GM12878 (cell line): ENCODE results near the gene HSD17B11. TPM values are rescaled to one million over a fixed set of nuclear protein-coding genes. Genes with fewer than 3 reads are reported as not detected.

Experiments
- ATAC-seq: fragments of 200-7000 bp; cut with Tn5 transposase; 3 replicates; pipeline ENCODE4 v1.9.1; 2020; ENCODE audit warnings: mild to moderate bottlenecking, moderate library complexity
- BruUV-seq: library from RNA; stranded (reverse); fragments of 400-500 nt; replicated peaks from 2 replicates; lab custom pipeline; 2021; lab: Mats Ljungman, UMichigan
- CTCF ChIA-PET: fragments of 300-600 bp; sonication (Branson Sonifier 250); formaldehyde crosslinking; extraction: SDS; loops from one replicate; lab custom pipeline; 2021; ENCODE audit warnings: inconsistent platforms; lab: Yijun Ruan, JAX
- POLR2A ChIA-PET: fragments of 350-600 bp; formaldehyde crosslinking; extraction: SDS; loops from one replicate; lab custom pipeline; 2021; ENCODE audit warnings: inconsistent platforms; lab: Charles Lee
- RAD21 ChIA-PET: fragments of 300-600 bp; sonication (Branson Sonifier 250); formaldehyde crosslinking; loops from one replicate; lab custom pipeline; 2023; ENCODE audit warnings: antibody characterized with exemption; ENCODE audit not compliant: unreplicated experiment; lab: Charles Lee
- SMC1A ChIA-PET: fragments of 300-600 bp; sonication (Branson Sonifier 250); formaldehyde crosslinking; loops from one replicate; lab custom pipeline; 2023; ENCODE audit not compliant: unreplicated experiment, uncharacterized antibody; lab: Charles Lee
- DNase-seq: peaks from one replicate; pipeline ENCODE4 v3.0.0-alpha.2; 2011; ENCODE audit warnings: low read depth, low spot score
- FAIRE-seq: peaks from 3 replicates; lab custom pipeline; 2011; peaks lifted over from hg19 to GRCh38; lab: Jason Lieb, UNC
- H2AFZ ChIP-seq: 2 replicates; pipeline ENCODE4 v1.6.0; 2011; ENCODE audit warnings: low read depth, low read length, control low read depth; ENCODE audit not compliant: control insufficient read depth
- H3K27ac ChIP-seq: 2 replicates; pipeline ENCODE4 v1.5.1; 2011; ENCODE audit warnings: control low read depth; ENCODE audit not compliant: control insufficient read depth, insufficient read depth
- H3K27me3 ChIP-seq, 2 experiments: replicated peaks in 1 of 2; 2 replicates each; pipeline versions ENCODE4 v1.6.0 to v1.6.1; 2011; ENCODE audit warnings: low read length in 1 of 2; ENCODE audit not compliant: control insufficient read depth in 2 of 2, insufficient read depth in 2 of 2
- H3K36me3 ChIP-seq, 2 experiments: 2 replicates each; pipeline ENCODE4 v1.5.1; 2011; ENCODE audit warnings: low read length in 1 of 2; ENCODE audit not compliant: control insufficient read depth in 2 of 2, insufficient read depth in 2 of 2
- H3K4me1 ChIP-seq: 2 replicates; pipeline ENCODE4 v1.6.1; 2011; ENCODE audit warnings: mild to moderate bottlenecking, low read length, moderate library complexity, mixed read lengths; ENCODE audit not compliant: control insufficient read depth, insufficient read depth
- H3K4me2 ChIP-seq: 2 replicates; pipeline ENCODE4 v1.6.0; 2011; ENCODE audit warnings: control low read depth; ENCODE audit not compliant: control insufficient read depth, insufficient read depth
- H3K4me3 ChIP-seq: fragments of 200-600 bp; sonication (generic); 2 replicates; pipeline ENCODE4 v1.5.1; 2016
- H3K79me2 ChIP-seq: 2 replicates; pipeline ENCODE4 v1.6.0; 2011; ENCODE audit warnings: low read length; ENCODE audit not compliant: control insufficient read depth, insufficient read depth
- H3K9ac ChIP-seq: 2 replicates; pipeline ENCODE4 v1.8.0; 2011; ENCODE audit warnings: low read length, control low read depth, mixed read lengths; ENCODE audit not compliant: control insufficient read depth, insufficient read depth
- H3K9me3 ChIP-seq: replicated peaks from 3 replicates; pipeline ENCODE4 v1.5.1; 2011; ENCODE audit warnings: mild to moderate bottlenecking, low read length; ENCODE audit not compliant: control insufficient read depth, insufficient read depth
- H4K20me1 ChIP-seq: 2 replicates; pipeline ENCODE4 v1.6.0; 2011; ENCODE audit not compliant: control insufficient read depth, insufficient read depth
- ATF2 ChIP-seq: IDR thresholded peaks from 2 replicates; pipeline ENCODE4 v1.6.1; 2012; ENCODE audit warnings: low read length, inconsistent platforms
- CREB1 ChIP-seq: IDR thresholded peaks from 2 replicates; pipeline ENCODE4 v1.6.1; 2012; ENCODE audit warnings: low read depth, mild to moderate bottlenecking, inconsistent platforms
- CTCF ChIP-seq, 3 experiments: IDR thresholded peaks in 2 of 3; conservative IDR thresholded peaks in 1 of 3; 2 replicates each; pipeline ENCODE4 v1.5.1; 2011; ENCODE audit warnings: low read depth in 3 of 3, low read length in 3 of 3, mild to moderate bottlenecking in 3 of 3, control low read depth in 2 of 3, moderate library complexity in 2 of 3, inconsistent platforms in 1 of 3, mixed read lengths in 1 of 3; ENCODE audit not compliant: control insufficient read depth in 2 of 3, insufficient read depth in 1 of 3; ENCODE audit errors: extremely low read depth in 1 of 3
- E2F8 ChIP-seq: fragments of 450-650 bp; IDR thresholded peaks from 2 replicates; pipeline ENCODE4 v1.6.1; 2018; ENCODE audit warnings: mild to moderate bottlenecking, low read depth, moderate library complexity; ENCODE audit not compliant: partially characterized antibody
- LARP7 ChIP-seq: fragments of 450-650 bp; IDR thresholded peaks from 2 replicates; pipeline ENCODE4 v1.6.1; 2017; ENCODE audit warnings: mild to moderate bottlenecking
- MYC ChIP-seq: IDR thresholded peaks from 2 replicates; pipeline ENCODE4 v1.6.1; 2011; ENCODE audit warnings: mild to moderate bottlenecking, low read length, moderate library complexity, inconsistent platforms; ENCODE audit not compliant: insufficient read depth, insufficient replicate concordance, insufficient read length, severe bottlenecking
- RAD51 ChIP-seq: fragments of 450-650 bp; IDR thresholded peaks from 2 replicates; pipeline ENCODE4 v1.6.1; 2016; ENCODE audit warnings: moderate library complexity, mild to moderate bottlenecking, inconsistent platforms
- REST ChIP-seq: IDR thresholded peaks from 2 replicates; pipeline ENCODE4 v1.6.1; 2012; ENCODE audit warnings: mild to moderate bottlenecking, low read depth, low read length
- SIN3A ChIP-seq: IDR thresholded peaks from 2 replicates; pipeline ENCODE4 v1.6.1; 2012; ENCODE audit warnings: low read depth, low read length, improper control_type of control experiment
- TARDBP ChIP-seq: IDR thresholded peaks from 2 replicates; pipeline ENCODE4 v1.6.1; 2016; ENCODE audit warnings: borderline replicate concordance
- TCF3 ChIP-seq: IDR thresholded peaks from 2 replicates; pipeline ENCODE4 v1.6.1; 2012; ENCODE audit warnings: low read depth, mild to moderate bottlenecking, low read length, borderline replicate concordance; ENCODE audit not compliant: insufficient read depth
- YY1 ChIP-seq: IDR thresholded peaks from 2 replicates; pipeline ENCODE4 v1.6.1; 2011; ENCODE audit warnings: low read depth, mild to moderate bottlenecking, low read length
- ZNF217 ChIP-seq: fragments of 450-650 bp; IDR thresholded peaks from 2 replicates; pipeline ENCODE4 v1.6.1; 2017; ENCODE audit warnings: antibody characterized with exemption, mild to moderate bottlenecking
- WGBS: methylation state at CpG from one replicate; pipeline ENCODE4 v1.1.6; 2016; ENCODE audit warnings: low lambda C conversion rate; ENCODE audit not compliant: insufficient replicate concordance, insufficient coverage; ENCODE audit errors: missing lambda C conversion rate; 5-methylcytosine and 5-hydroxymethylcytosine counted together
- in situ Hi-C: fragments of 300-500 bp; cut with MboI; formaldehyde crosslinking; loops from 9 replicates; pipeline ENCODE4 v1.14.3; 2018; ENCODE audit warnings: mixed read lengths
- intact Hi-C: fragments of 100-400 bp; cut with micrococcal nuclease; formaldehyde crosslinking; loops from one replicate; pipeline ENCODE4 v1.14.2; 2022; ENCODE audit not compliant: unreplicated experiment
- polyA plus RNA-seq, 11 experiments: library from polyadenylated mRNA; depleted of rRNA in 4 of 11; unstranded in 6 of 11; stranded (reverse) in 5 of 11; fragments of >200 nt; fragmentation: Nextera tagmentation in 4 of 11; fragmentation: Illumina TruSeq in 1 of 11; extraction: Ambion mirVana in 4 of 11; extraction: Trizol in 1 of 11; gene quantifications; 1 replicate in 1 of 11; 2 replicates in 10 of 11; pipeline versions ENCODE4 v1.2.1 to v1.2.3, GENCODE V29; 2011 to 2016; ENCODE audit warnings: inconsistent platforms in 2 of 11, missing spikeins in 2 of 11, low read depth in 1 of 11
- total RNA-seq, 4 experiments: library from RNA; depleted of rRNA in 3 of 4; stranded (reverse); fragments of >200 nt in 3 of 4; fragmentation: Illumina TruSeq in 1 of 4; extraction: Trizol in 1 of 4; gene quantifications; 2 replicates each; pipeline versions ENCODE4 v1.2.1 to v1.2.3, GENCODE V29; 2013 to 2021

Gene HSD17B11
- total and polyA plus RNA-seq, 10 of the 15 experiments (the other 5 are each of a cell fraction or from before 2014, with no cell fraction given) = 10.3 to 29.5 (median 17.7) TPM

- 0 out of 2 replicates have a peak overlapping the region, but pooled peaks have one; percentile 7 for H3K4me2 ChIP-seq
- H3K4me1 ChIP-seq = peaks cover 9% of the 10 kb centered on the region
- peak; percentile 13 for DNase-seq
- in situ Hi-C loops = no loop called here
- ChIA-PET POLR2A (interaction anchor here (0.5 kb wide), 1 partner anchor 409 kb away, joined by 3 read pairs; no protein-coding TSS in a partner anchor), SMC1A (interaction anchor here (0.5 to 2.3 kb wide), 10 partner anchors 13 to 146 kb away, joined by 3 to 21 read pairs (median 6); no protein-coding TSS in a partner anchor), CTCF (interaction anchor here (0.6 to 3.5 kb wide), 22 partner anchors 8 to 976 kb away, joined by 3 to 75 read pairs (median 3); partner anchors contain the start of genes HSD17B11 and NUDT9), RAD21 (interaction anchor here (0.8 to 2.4 kb wide), 8 partner anchors 10 to 118 kb away, joined by 3 to 27 read pairs (median 4); partner anchors contain the start of gene NUDT9)
- BruUV-seq = no TSS peak
- no peaks in the 10 kb centered on the region for H3K36me3 ChIP-seq
- H3K27ac ChIP-seq = no peak overlapping the region
- intact Hi-C loops = loop anchor here (5.0 kb wide), 2 partner anchors 114 to 494 kb away; no protein-coding TSS in a partner anchor
- H3K9ac ChIP-seq = no peak overlapping the region
- WGBS = 0% methylated on average over 3 of the region's 3 CpGs
- no peaks in the 10 kb centered on the region for H4K20me1 ChIP-seq
- peak; percentile 83 for ATAC-seq
- no peaks in the 10 kb centered on the region for H3K79me2 ChIP-seq
- no peaks in the 10 kb centered on the region for H3K9me3 ChIP-seq
- no peaks in the 10 kb centered on the region for H3K27me3 ChIP-seq
- H3K4me3 ChIP-seq = no peak overlapping the region
- H2AFZ ChIP-seq = no peak overlapping the region; the same call in 1 of the 2 replicates
- FAIRE-seq = peak; percentile 77
- peak; percentile 33; the same call in 1 of the 2 replicates for TF ChIP-seq ATF2
- no peak for TF ChIP-seq TARDBP
- no peak for TF ChIP-seq REST
- TF ChIP-seq CREB1 = 0 out of 2 replicates have a peak, but pooled peaks have one; percentile 8
- no peak for TF ChIP-seq LARP7
- TF ChIP-seq YY1 = peak; percentile 49; the same call in 1 of the 2 replicates
- no peak for TF ChIP-seq E2F8
- TF ChIP-seq TCF3 = no peak
- TF ChIP-seq CTCF (IDR thresholded peaks at IDR 0.05 in 2 of 3, conservative IDR thresholded peaks at IDR 0.05 in 1 of 3; ENCODE audit: control insufficient read depth in 2 of 3, extremely low read depth in 1 of 3, insufficient read depth in 1 of 3, low read depth in 3 of 3, low read length in 3 of 3) = peak; percentile 51 to 74 (median 66); a peak in 5 of 6 replicates
- no peak for TF ChIP-seq RAD51
- no peak for TF ChIP-seq ZNF217
- no peak for TF ChIP-seq MYC
- no peak for TF ChIP-seq SIN3A
Measured at GRCh38 chr4:87353592-87353991, 37.4 kb downstream of the HSD17B11 start.
